Panc1 (cell line): ENCODE results near the gene AMN. TPM values are rescaled to one million over a fixed set of nuclear protein-coding genes. Genes with fewer than 3 reads are reported as not detected.

ENCODE experiments used
- ATAC-seq: fragments of 200-7000 bp; cut with Tn5 transposase; 2 replicates; pipeline ENCODE4 v1.9.1; 2020; ENCODE audit warnings: mild to moderate bottlenecking, moderate library complexity
- BruUV-seq: library from RNA; stranded (reverse); fragments of 400-500 nt; replicated peaks from 2 replicates; lab custom pipeline; 2021; lab: Mats Ljungman, UMichigan
- CTCF ChIA-PET: fragments of 300-600 bp; sonication (Branson Sonifier 250); formaldehyde crosslinking; loops from one replicate; lab custom pipeline; 2022; ENCODE audit warnings: antibody characterized with exemption; lab: Charles Lee
- POLR2A ChIA-PET: fragments of 300-600 bp; sonication (Branson Sonifier 250); formaldehyde crosslinking; loops from one replicate; lab custom pipeline; 2022; ENCODE audit warnings: antibody characterized with exemption; lab: Charles Lee
- DNase-seq: peaks from one replicate; pipeline ENCODE4 v3.0.0-alpha.2; 2010; ENCODE audit warnings: low read depth, low spot score
- H3K27ac ChIP-seq: 2 replicates; pipeline ENCODE4 v1.5.1; 2011; ENCODE audit warnings: mild to moderate bottlenecking, low read length, inconsistent platforms
- H3K27me3 ChIP-seq: fragments of 200-500 bp; sonication (Bioruptor generic); 2 replicates; pipeline ENCODE4 v1.6.0; 2014; ENCODE audit warnings: low read length, inconsistent platforms; ENCODE audit not compliant: control insufficient read depth, insufficient read depth
- H3K36me3 ChIP-seq: fragments of 200-500 bp; sonication (Bioruptor generic); 2 replicates; pipeline ENCODE4 v1.5.1; 2014; ENCODE audit warnings: inconsistent platforms, mild to moderate bottlenecking, low read length, moderate library complexity; ENCODE audit not compliant: control insufficient read depth, insufficient read depth
- H3K4me1 ChIP-seq: 2 replicates; pipeline ENCODE4 v1.5.1; 2011; ENCODE audit warnings: inconsistent platforms, mild to moderate bottlenecking, low read length, moderate library complexity; ENCODE audit not compliant: control insufficient read depth, insufficient read depth
- H3K4me3 ChIP-seq, 2 experiments: 2 replicates each; pipeline ENCODE4 v1.5.1; 2011 to 2012; ENCODE audit warnings: low read depth in 2 of 2, low read length in 2 of 2, mild to moderate bottlenecking in 2 of 2, inconsistent platforms in 1 of 2, moderate library complexity in 1 of 2
- H3K9me3 ChIP-seq: fragments of 200-500 bp; sonication (Bioruptor generic); 2 replicates; pipeline ENCODE4 v1.5.1; 2014; ENCODE audit warnings: low read depth, mild to moderate bottlenecking, inconsistent platforms, low read length, moderate library complexity; ENCODE audit not compliant: control insufficient read depth, insufficient read depth
- CTCF ChIP-seq: fragments of 450-650 bp; IDR thresholded peaks from 2 replicates; pipeline ENCODE4 v1.5.1; 2017; ENCODE audit warnings: mild to moderate bottlenecking
- POLR2AphosphoS5 ChIP-seq: IDR thresholded peaks from 2 replicates; pipeline ENCODE4 v1.6.1; 2012; ENCODE audit warnings: mild to moderate bottlenecking, low read depth, low read length, moderate library complexity
- REST ChIP-seq, 2 experiments: IDR thresholded peaks; 2 replicates each; pipeline ENCODE4 v1.6.1; 2011 to 2012; ENCODE audit warnings: low read depth in 2 of 2, control low read depth in 1 of 2, low read length in 1 of 2, mild to moderate bottlenecking in 1 of 2, moderate library complexity in 1 of 2; ENCODE audit not compliant: insufficient read depth in 1 of 2
- SIN3A ChIP-seq: IDR thresholded peaks from 2 replicates; pipeline ENCODE4 v1.6.1; 2012; ENCODE audit warnings: low read depth, mild to moderate bottlenecking, low read length, moderate library complexity, borderline replicate concordance; ENCODE audit not compliant: insufficient read depth
- TCF7L2 ChIP-seq: IDR thresholded peaks from 2 replicates; pipeline ENCODE4 v1.6.1; 2011; ENCODE audit warnings: mild to moderate bottlenecking, low read depth, low read length, inconsistent platforms
- in situ Hi-C: cut with HindIII; loops from 2 replicates; pipeline ENCODE4 v1.10.0; 2016; ENCODE audit warnings: low sequenced_read_pairs, low pct_unique_long_range_greater_than_20kb
- intact Hi-C: fragments of 100-400 bp; cut with micrococcal nuclease; formaldehyde crosslinking; loops from one replicate; pipeline ENCODE4 v1.10.0; 2022; ENCODE audit not compliant: unreplicated experiment
- total RNA-seq: library from RNA; stranded (reverse); gene quantifications from one replicate; pipeline ENCODE4 v1.2.1, GENCODE V29; 2021; ENCODE audit not compliant: unreplicated experiment

The AMN gene
- total RNA-seq, 1 experiment from 2014 or later: 0.44 TPM

- Histone ChIP-seq H3K27me3 (no peaks in the 10 kb centered on the region), H3K36me3 (peaks cover 13% of the 10 kb centered on the region), H3K4me3 (no peak overlapping the region), H3K9me3 (no peaks in the 10 kb centered on the region), H3K27ac (no peak overlapping the region), H3K4me1 (no peaks in the 10 kb centered on the region)
- DNase-seq (no peak), ATAC-seq (no peak)
- intact Hi-C loops (no loop called here), in situ Hi-C loops (no loop called here)
- no TSS peak for BruUV-seq
- POLR2A ChIA-PET: no interaction called here
- no peak for TF ChIP-seq SIN3A
- TF ChIP-seq REST (IDR thresholded peaks at IDR 0.05; ENCODE audit: insufficient read depth in 1 of 2, low read depth in 2 of 2, low read length in 1 of 2): no peak
- TF ChIP-seq TCF7L2: no peak
- TF ChIP-seq POLR2AphosphoS5: no peak
- CTCF ChIA-PET: no interaction called here
Observed at GRCh38 chr14:102964152-102964730, 41.8 kb downstream of the AMN start.

- TF ChIP-seq CTCF (no peak), SIN3A (no peak), TCF7L2 (no peak), POLR2AphosphoS5 (no peak), REST (IDR thresholded peaks at IDR 0.05; ENCODE audit: insufficient read depth in 1 of 2, low read depth in 2 of 2, low read length in 1 of 2) (no peak)
- no peaks in the 10 kb centered on the region for H3K27me3 ChIP-seq
- H3K4me3 ChIP-seq: no peak overlapping the region
- CTCF ChIA-PET: no interaction called here
- H3K4me1 ChIP-seq: no peaks in the 10 kb centered on the region
- BruUV-seq: no TSS peak
- no peak overlapping the region for H3K27ac ChIP-seq
- ATAC-seq (no peak), DNase-seq (no peak)
- intact Hi-C loops (no loop called here), in situ Hi-C loops (no loop called here)
- peaks cover 13% of the 10 kb centered on the region for H3K36me3 ChIP-seq
- POLR2A ChIA-PET: no interaction called here
- H3K9me3 ChIP-seq: no peaks in the 10 kb centered on the region
Observed at GRCh38 chr14:102965282-102965681, 42.8 kb downstream of the AMN start.
